Measurements from ENCODE around the gene FOXP2. TPM values are rescaled to one million over a fixed set of nuclear protein-coding genes. Genes with fewer than 3 reads are reported as not detected.

Gene FOXP2
- total and polyA plus RNA-seq, 2 donors (not counting 3 experiments of a cell fraction or from before 2014, with no cell fraction given) = 0.37 to 2.7 TPM

GRCh38 chr7:114419441-114420272 lies 5.0 kb downstream of the FOXP2 start:
- Histone ChIP-seq H3K4me3 (replicated peaks in 1 of 3; ENCODE audit: insufficient read depth in 1 of 3, low read depth in 1 of 3, low read length in 3 of 3) (no peak overlapping the region), H3K36me3 (ENCODE audit: control insufficient read depth in 2 of 2, extremely low read depth in 1 of 2, insufficient read depth in 2 of 2, low read length in 2 of 2) (no peaks in the 10 kb centered on the region), H3K27ac (ENCODE audit: insufficient read depth, low read depth, low read length) (no peak overlapping the region), H3K27me3 (ENCODE audit: control insufficient read depth in 2 of 2, insufficient read depth in 2 of 2, low read length in 2 of 2) (peaks cover 1 to 2% of the 10 kb centered on the region in 2 experiments), H4K20me1 (replicated peaks; ENCODE audit: control insufficient read depth, extremely low read depth, insufficient read depth, low read length) (no peaks in the 10 kb centered on the region), H2AFZ (ENCODE audit: low read depth, low read length) (no peak overlapping the region), H3K9ac (replicated peaks; ENCODE audit: extremely low read depth, insufficient read depth, low read length) (no peak overlapping the region), H3K4me2 (ENCODE audit: insufficient read depth, low read length) (no peak overlapping the region), H3K9me1 (replicated peaks; ENCODE audit: control insufficient read depth, extremely low read depth, insufficient read depth, low read length) (no peaks in the 10 kb centered on the region), H3K9me3 (replicated peaks; ENCODE audit: control insufficient read depth, insufficient read depth, low read length) (no peaks in the 10 kb centered on the region), H3K4me1 (ENCODE audit: control insufficient read depth, extremely low read depth, insufficient read depth, low read length) (no peaks in the 10 kb centered on the region), H3K79me2 (ENCODE audit: control insufficient read depth, insufficient read depth, low read length) (no peaks in the 10 kb centered on the region)
- dilution Hi-C loops (cut with MboI; ENCODE audit: extremely low pct_ligation_motif_present, low sequenced_read_pairs) = no loop called here
- POLR2A ChIA-PET = no interaction called here
- FAIRE-seq = no peak
- CTCF ChIA-PET = interaction anchor here (1.0 to 1.6 kb wide), 3 partner anchors 12 to 338 kb away, joined by 3 to 5 read pairs (median 4); no protein-coding TSS in a partner anchor
- TF ChIP-seq GATA2 (IDR thresholded peaks at IDR 0.05; ENCODE audit: insufficient read depth, insufficient read length, low read depth, low read length) = no peak
- TF ChIP-seq FOS (IDR thresholded peaks at IDR 0.05; ENCODE audit: borderline replicate concordance, insufficient read depth, low read length) = no peak
- no peak for TF ChIP-seq CTCF (IDR thresholded peaks at IDR 0.05; ENCODE audit: extremely low read depth in 1 of 2, insufficient read depth in 1 of 2, low read depth in 1 of 2, low read length in 2 of 2)
- TF ChIP-seq JUN (IDR thresholded peaks at IDR 0.05; ENCODE audit: borderline replicate concordance, insufficient read depth, insufficient read length, low read depth) = no peak
- TF ChIP-seq POLR2AphosphoS5 (IDR thresholded peaks at IDR 0.05; ENCODE audit: insufficient read depth, low read depth, low read length) = no peak
- TF ChIP-seq MAX (IDR thresholded peaks at IDR 0.05; ENCODE audit: insufficient read depth, insufficient read length) = no peak
- TF ChIP-seq POLR2A (IDR thresholded peaks at IDR 0.05; ENCODE audit: low read depth, low read length) = no peak
- no peak for TF ChIP-seq MYC (IDR thresholded peaks at IDR 0.05; ENCODE audit: low read depth, low read length)
- TF ChIP-seq EZH2 (IDR thresholded peaks at IDR 0.05; ENCODE audit: borderline replicate concordance, low read depth, low read length, severe bottlenecking) = no peak
- BruUV-seq (replicated peaks) = no TSS peak
- DNase-seq (ENCODE audit: low read depth, low spot score) = no peak
- intact Hi-C loops (cut with micrococcal nuclease) = loop anchor here (10.0 kb wide), 2 partner anchors 1435 to 1485 kb away; no protein-coding TSS in a partner anchor

Measured in endothelial cell of umbilical vein (primary cell).